Endodermal cell (in vitro differentiated cells): ENCODE data around the gene ACP2. TPM values are rescaled to one million over a fixed set of nuclear protein-coding genes. Genes with fewer than 3 reads are reported as not detected.

Experiments
- DNase-seq: peaks from one replicate; pipeline ENCODE4 v3.0.0-alpha.2; 2017
- H3K27ac ChIP-seq: 2 replicates; pipeline ENCODE4 v1.5.1; 2013; ENCODE audit warnings: mild to moderate bottlenecking, low read depth, low read length, moderate library complexity
- H3K27me3 ChIP-seq: 2 replicates; pipeline ENCODE4 v1.6.1; 2013; ENCODE audit warnings: mild to moderate bottlenecking, low read length, moderate library complexity; ENCODE audit not compliant: insufficient read depth, control insufficient read depth, poor library complexity, severe bottlenecking
- H3K36me3 ChIP-seq: 2 replicates; pipeline ENCODE4 v1.7.0; 2013; ENCODE audit warnings: mild to moderate bottlenecking, low read length, moderate library complexity; ENCODE audit not compliant: control insufficient read depth, insufficient read depth
- H3K4me1 ChIP-seq: one replicate; pipeline ENCODE4 v1.7.0; 2013; ENCODE audit warnings: low read length; ENCODE audit not compliant: control insufficient read depth, insufficient read depth
- H3K4me3 ChIP-seq: 2 replicates; pipeline ENCODE4 v1.5.1; 2013; ENCODE audit warnings: mild to moderate bottlenecking, low read length, moderate library complexity
- H3K9ac ChIP-seq: 2 replicates; pipeline ENCODE4 v1.6.1; 2013; ENCODE audit warnings: mild to moderate bottlenecking, low read length, moderate library complexity; ENCODE audit not compliant: poor library complexity, severe bottlenecking; ENCODE audit errors: extremely low read depth
- H3K9me3 ChIP-seq: 2 replicates; pipeline ENCODE4 v1.6.1; 2013; ENCODE audit warnings: mild to moderate bottlenecking, low read length, moderate library complexity; ENCODE audit not compliant: control insufficient read depth
- H3K27ac Mint-ChIP-seq: 2 replicates; pipeline ENCODE4 v1.8.0; 2020; ENCODE audit warnings: mixed read lengths
- H3K27me3 Mint-ChIP-seq: 2 replicates; pipeline ENCODE4 v1.8.0; 2021; ENCODE audit warnings: mild to moderate bottlenecking, mixed read lengths; ENCODE audit not compliant: insufficient read depth
- H3K36me3 Mint-ChIP-seq: 2 replicates; pipeline ENCODE4 v1.8.0; 2020; ENCODE audit warnings: low read depth, mixed read lengths
- H3K4me1 Mint-ChIP-seq: 2 replicates; pipeline ENCODE4 v1.8.0; 2020; ENCODE audit warnings: mixed read lengths
- H3K4me3 Mint-ChIP-seq: 2 replicates; pipeline ENCODE4 v1.8.0; 2020; ENCODE audit warnings: mild to moderate bottlenecking, moderate library complexity, mixed read lengths
- H3K9me3 Mint-ChIP-seq: 2 replicates; pipeline ENCODE4 v1.8.0; 2020; ENCODE audit warnings: mild to moderate bottlenecking, mixed read lengths
- CTCF ChIP-seq: fragments of 200-600 bp; sonication (generic); conservative IDR thresholded peaks from 2 replicates; pipeline ENCODE4 v1.5.0; 2021; ENCODE audit warnings: antibody characterized with exemption, mild to moderate bottlenecking
- WGBS, 2 experiments: methylation state at CpG; one replicate each; pipeline versions ENCODE4 v1.1.5 to v1.1.7; 2013; ENCODE audit warnings: missing lambda C conversion rate in 2 of 2, mixed read lengths in 1 of 2; ENCODE audit not compliant: insufficient coverage in 1 of 2, insufficient read length in 1 of 2; 5-methylcytosine and 5-hydroxymethylcytosine counted together
- total RNA-seq, 2 donors: library from RNA; stranded (reverse); fragmentation: NEBNext Ultra II Directional in 1 of 2; extraction: Animal tissue kit (Norgen Biotek cat#: 25700) in 1 of 2; gene quantifications; 2 replicates in 1 of 2; 3 replicates in 1 of 2; pipeline ENCODE4 v1.2.1, GENCODE V29; 2021

The ACP2 gene
- total RNA-seq, 2 donors from 2014 or later: 42.9 to 45.9 TPM

GRCh38 chr11:47239852-47240251 lies 8.8 kb downstream of the ACP2 start:
- no peak overlapping the region for H3K9ac ChIP-seq
- Mint-ChIP-seq H3K9me3 (no peaks in the 10 kb centered on the region), H3K4me3 (no peak overlapping the region), H3K4me1 (no peaks in the 10 kb centered on the region), H3K27me3 (no peaks in the 10 kb centered on the region), H3K36me3 (peaks cover 57% of the 10 kb centered on the region), H3K27ac (no peak overlapping the region)
- no peak overlapping the region for H3K4me3 ChIP-seq
- no peaks in the 10 kb centered on the region for H3K27me3 ChIP-seq
- peaks cover 43% of the 10 kb centered on the region for H3K36me3 ChIP-seq
- H3K27ac ChIP-seq: no peak overlapping the region
- WGBS, 2 experiments: 95 to 97% methylated on average over 9 to 10 of the region's 10 CpGs
- DNase-seq: no peak
- H3K9me3 ChIP-seq: no peaks in the 10 kb centered on the region
- no peaks in the 10 kb centered on the region for H3K4me1 ChIP-seq
- TF ChIP-seq CTCF: no peak

- Mint-ChIP-seq H3K4me1 (no peaks in the 10 kb centered on the region), H3K9me3 (no peaks in the 10 kb centered on the region), H3K4me3 (no peak overlapping the region), H3K27me3 (no peaks in the 10 kb centered on the region), H3K27ac (no peak overlapping the region), H3K36me3 (peaks cover 29% of the 10 kb centered on the region)
- Histone ChIP-seq H3K9ac (no peak overlapping the region), H3K4me1 (no peaks in the 10 kb centered on the region), H3K27me3 (no peaks in the 10 kb centered on the region), H3K9me3 (no peaks in the 10 kb centered on the region), H3K27ac (no peak overlapping the region), H3K4me3 (no peak overlapping the region), H3K36me3 (peaks cover 33% of the 10 kb centered on the region)
- TF ChIP-seq CTCF: no peak
- 89 to 91% methylated on average over 3 to 5 of the region's 5 CpGs for WGBS, 2 experiments
- no peak for DNase-seq
These were observed 12.1 kb downstream of the ACP2 start for GRCh38 chr11:47236482-47236881.

GRCh38 chr11:47235163-47235562 lies 13.5 kb downstream of the ACP2 start:
- H3K9ac ChIP-seq: no peak overlapping the region
- WGBS, 2 experiments: 97 to 100% methylated on average over 4 to 12 of the region's 12 CpGs
- DNase-seq: no peak
- no peaks in the 10 kb centered on the region for H3K9me3 Mint-ChIP-seq
- H3K27ac ChIP-seq: no peak overlapping the region
- peak; percentile 16 for TF ChIP-seq CTCF
- no peaks in the 10 kb centered on the region for H3K4me1 Mint-ChIP-seq
- H3K4me3 Mint-ChIP-seq: no peak overlapping the region
- H3K4me3 ChIP-seq: no peak overlapping the region
- no peaks in the 10 kb centered on the region for H3K27me3 ChIP-seq
- no peaks in the 10 kb centered on the region for H3K9me3 ChIP-seq
- no peak overlapping the region for H3K27ac Mint-ChIP-seq
- peaks cover 24% of the 10 kb centered on the region for H3K36me3 ChIP-seq
- H3K27me3 Mint-ChIP-seq: no peaks in the 10 kb centered on the region
- peaks cover 25% of the 10 kb centered on the region for H3K36me3 Mint-ChIP-seq
- H3K4me1 ChIP-seq: no peaks in the 10 kb centered on the region
